GM21367 (cell line): ENCODE measurements around the gene CACNA1B.
"Not testable (repeated sequence)": the region's sequence is repeated elsewhere in the genome, so short reads cannot be mapped to it uniquely, and the experiment has no call there.

ENCODE experiments used
- ATAC-seq: cut with Tn5 transposase; IDR thresholded peaks from one replicate; pipeline ENCODE4 v1.9.1; 2021; ENCODE audit not compliant: unreplicated experiment

Gene CACNA1B

GRCh38 chr9:138010861-138011260 is 133.3 kb downstream of the CACNA1B start:
- ATAC-seq: no peak

GRCh38 chr9:138011951-138012500 is 134.4 kb downstream of the CACNA1B start:
- ATAC-seq: no peak

GRCh38 chr9:138013273-138013672 is 135.7 kb downstream of the CACNA1B start:
- no peak for ATAC-seq

- no peak for ATAC-seq
Observed at GRCh38 chr9:138013836-138014562, 136.4 kb downstream of the CACNA1B start.

- ATAC-seq: no peak
Observed at GRCh38 chr9:138014563-138014945, 137.0 kb downstream of the CACNA1B start.

- no peak for ATAC-seq
Observed at GRCh38 chr9:138015021-138015829, 137.6 kb downstream of the CACNA1B start.

- no peak for ATAC-seq
Observed at GRCh38 chr9:138016406-138017187, 139.0 kb downstream of the CACNA1B start.

GRCh38 chr9:138017200-138017599 is 139.6 kb downstream of the CACNA1B start:
- no peak for ATAC-seq

GRCh38 chr9:138019514-138019913 is 141.9 kb downstream of the CACNA1B start:
- not testable (repeated sequence) for ATAC-seq

GRCh38 chr9:138020120-138020794 is 142.7 kb downstream of the CACNA1B start:
- no peak for ATAC-seq

- no peak for ATAC-seq
Observed at GRCh38 chr9:138020795-138021182, 143.2 kb downstream of the CACNA1B start.

GRCh38 chr9:138021251-138022056 is 143.9 kb downstream of the CACNA1B start:
- no peak for ATAC-seq

- ATAC-seq: no peak
Observed at GRCh38 chr9:138022121-138022741, 144.6 kb downstream of the CACNA1B start.

- ATAC-seq: no peak
Observed at GRCh38 chr9:138022756-138023393, 145.3 kb downstream of the CACNA1B start.

GRCh38 chr9:138023394-138024124 is 146.0 kb downstream of the CACNA1B start:
- ATAC-seq: no peak

- ATAC-seq: no peak
Observed at GRCh38 chr9:138024131-138024530, 146.5 kb downstream of the CACNA1B start.

- no peak for ATAC-seq
Observed at GRCh38 chr9:138024831-138025291, 147.3 kb downstream of the CACNA1B start.

GRCh38 chr9:138025417-138025816 is 147.8 kb downstream of the CACNA1B start:
- ATAC-seq: no peak
